ENCODE data around the gene IL6. TPM values are rescaled to one million over a fixed set of nuclear protein-coding genes. Genes with fewer than 3 reads are reported as not detected.

Gene IL6
- total and polyA plus RNA-seq, 10 donors: 1.8 to 11.8 (median 4.1) TPM

GRCh38 chr7:22718200-22718711 is 8.7 kb upstream of the IL6 start:
- 71 to 86% (median 82%) methylated on average over 6 of the region's 6 CpGs for WGBS, 5 donors
- Histone ChIP-seq H3K4me1 (peaks cover 5 to 48% (median 24%) of the 10 kb centered on the region in 6 donors), H3K36me3 (no peaks in the 10 kb centered on the region), H3K27ac (peak overlapping the region in 1 of 8 donors; percentile 7), H3K4me3 (no peak overlapping the region), H3K9me3 (no peaks in the 10 kb centered on the region), H3K27me3 (replicated peaks in 1 of 7) (no peaks in the 10 kb centered on the region)
- intact Hi-C loops (cut with DNase I; ENCODE audit: low total_unique reads): no loop called here
- TF ChIP-seq POLR2AphosphoS5 (IDR thresholded peaks at IDR 0.05): no peak
- TF ChIP-seq POLR2A (IDR thresholded peaks at IDR 0.05): no peak
- DNase-seq: no peak

- Histone ChIP-seq H3K4me1 (peaks cover 9 to 48% (median 31%) of the 10 kb centered on the region in 6 donors), H3K4me3 (no peak overlapping the region), H3K27me3 (replicated peaks in 1 of 7) (no peaks in the 10 kb centered on the region), H3K36me3 (no peaks in the 10 kb centered on the region), H3K27ac (no peak overlapping the region), H3K9me3 (no peaks in the 10 kb centered on the region)
- 0 to 88% (median 48%) methylated on average over 1 of the region's 1 CpG for WGBS, 5 donors
- TF ChIP-seq POLR2AphosphoS5 (IDR thresholded peaks at IDR 0.05) (no peak), POLR2A (IDR thresholded peaks at IDR 0.05) (no peak)
- DNase-seq: no peak
- intact Hi-C loops (cut with DNase I; ENCODE audit: low total_unique reads): no loop called here
Measured at GRCh38 chr7:22718911-22719420, 8.0 kb upstream of the IL6 start.

GRCh38 chr7:22720791-22721786 is 5.9 kb upstream of the IL6 start:
- H3K27me3 ChIP-seq (replicated peaks in 1 of 7): peaks cover 0 to 2% (median 0%) of the 10 kb centered on the region in 7 donors

GRCh38 chr7:22722536-22723180 is 4.3 kb upstream of the IL6 start:
- peak overlapping the region; percentile 55 to 89 (median 78) for H3K27ac ChIP-seq
- WGBS, 5 donors: 57 to 74% (median 67%) methylated on average over 6 of the region's 6 CpGs
- intact Hi-C loops (cut with DNase I; ENCODE audit: low total_unique reads): no loop called here
- H3K36me3 ChIP-seq: no peaks in the 10 kb centered on the region
- TF ChIP-seq POLR2AphosphoS5 (IDR thresholded peaks at IDR 0.05) (no peak), CTCF (IDR thresholded peaks at IDR 0.05 in 8 of 11, conservative IDR thresholded peaks at IDR 0.05 in 3 of 11) (no peak), POLR2A (IDR thresholded peaks at IDR 0.05) (no peak)
- no peak for DNase-seq
- H3K9me3 ChIP-seq: no peaks in the 10 kb centered on the region
- H3K4me1 ChIP-seq: peaks cover 32 to 80% (median 66%) of the 10 kb centered on the region in 6 donors
- H3K27me3 ChIP-seq (replicated peaks in 1 of 7): peaks cover 0 to 16% (median 3%) of the 10 kb centered on the region in 7 donors
- peak overlapping the region in 2 of 8 donors; percentile 11 to 41 for H3K4me3 ChIP-seq

More at GRCh38 chr7:22720791-22721786, 5.9 kb upstream of the IL6 start:
- Histone ChIP-seq H3K36me3 (no peaks in the 10 kb centered on the region), H3K4me3 (no peak overlapping the region), H3K4me1 (peaks cover 28 to 64% (median 51%) of the 10 kb centered on the region in 6 donors), H3K9me3 (no peaks in the 10 kb centered on the region), H3K27ac (peak overlapping the region in 6 of 8 donors; percentile 10 to 89 (median 52))
- DNase-seq: no peak
- TF ChIP-seq CTCF (IDR thresholded peaks at IDR 0.05 in 8 of 11, conservative IDR thresholded peaks at IDR 0.05 in 3 of 11) (no peak), POLR2AphosphoS5 (IDR thresholded peaks at IDR 0.05) (no peak), POLR2A (IDR thresholded peaks at IDR 0.05) (no peak)
- 69 to 84% (median 78%) methylated on average over 2 to 3 of the region's 3 CpGs for WGBS, 5 donors
- intact Hi-C loops (cut with DNase I; ENCODE audit: low total_unique reads): no loop called here

Data from spleen (tissue), 11 donors.